Measurements from ENCODE around the gene FTO.

DNA sequence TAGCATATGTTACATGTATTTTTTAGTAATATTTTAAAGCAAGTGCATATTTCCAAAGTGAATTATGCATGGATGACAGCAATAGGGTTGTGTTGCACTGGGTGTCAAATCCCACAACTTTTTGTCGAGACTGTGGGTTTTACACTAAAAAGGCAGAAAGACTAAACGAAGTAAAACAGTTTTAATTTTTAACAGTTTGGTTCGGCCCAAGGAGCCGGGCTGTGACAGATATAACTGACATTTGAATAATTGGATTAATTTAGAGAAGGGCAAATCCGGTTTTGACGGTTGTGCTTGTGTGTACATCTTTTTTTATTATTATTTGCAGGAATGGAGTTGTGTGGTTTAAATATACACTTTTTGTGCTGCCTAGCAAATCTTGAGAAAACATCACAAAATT, 263.6 kb downstream of the FTO start:
- TF ChIP-seq CTCF (conservative IDR thresholded peaks at IDR 0.05) (no peak), ZFX (IDR thresholded peaks at IDR 0.05) (no peak)
